Spleen (tissue), 13 donors: ENCODE results near the gene GFAP. TPM values are rescaled to one million over a fixed set of nuclear protein-coding genes. Genes with fewer than 3 reads are reported as not detected.
A peak's percentile ranks its signal among the peaks of the same experiment; 100 is the strongest.

ENCODE experiments used
- DNase-seq: peaks from one replicate; pipeline ENCODE4 v3.0.0-alpha.2; 2020
- H3K27ac ChIP-seq, 8 donors: fragments of 200-600 bp; sonication (generic) in 7 of 8; 1 replicate in 4 of 8; 2 replicates in 4 of 8; pipeline versions ENCODE4 v1.5.0 to v1.8.0; 2016 to 2021; ENCODE audit warnings: inconsistent platforms in 4 of 8, mild to moderate bottlenecking in 4 of 8, moderate library complexity in 1 of 8
- H3K27me3 ChIP-seq, 7 donors: fragments of 200-600 bp; sonication (generic) in 6 of 7; replicated peaks in 1 of 7; 1 replicate in 4 of 7; 2 replicates in 3 of 7; pipeline versions ENCODE4 v1.5.0 to v1.8.0; 2016 to 2021; ENCODE audit warnings: inconsistent platforms in 3 of 7, mild to moderate bottlenecking in 1 of 7
- H3K36me3 ChIP-seq, 6 donors: fragments of 200-600 bp; sonication (generic) in 5 of 6; 1 replicate in 4 of 6; 2 replicates in 2 of 6; pipeline versions ENCODE4 v1.5.0 to v1.8.0; 2016 to 2021; ENCODE audit warnings: inconsistent platforms in 2 of 6
- H3K4me1 ChIP-seq, 6 donors: fragments of 200-600 bp; sonication (generic) in 5 of 6; 1 replicate in 3 of 6; 2 replicates in 3 of 6; pipeline versions ENCODE4 v1.5.0 to v1.8.0; 2016 to 2021; ENCODE audit warnings: inconsistent platforms in 3 of 6
- H3K4me3 ChIP-seq, 8 donors: fragments of 200-600 bp; sonication (generic) in 7 of 8; 1 replicate in 4 of 8; 2 replicates in 4 of 8; pipeline versions ENCODE4 v1.5.0 to v1.8.0; 2016 to 2021; ENCODE audit warnings: inconsistent platforms in 4 of 8, mild to moderate bottlenecking in 4 of 8, moderate library complexity in 2 of 8
- H3K9me3 ChIP-seq, 8 donors: fragments of 200-600 bp; sonication (generic) in 7 of 8; 1 replicate in 4 of 8; 2 replicates in 4 of 8; pipeline versions ENCODE4 v1.5.0 to v1.8.0; 2016 to 2021; ENCODE audit warnings: inconsistent platforms in 4 of 8
- POLR2A ChIP-seq, 3 donors: fragments of 450-650 bp; IDR thresholded peaks; one replicate each; pipeline ENCODE4 v1.5.1; 2017; ENCODE audit warnings: antibody characterized with exemption in 3 of 3, mild to moderate bottlenecking in 1 of 3
- POLR2AphosphoS5 ChIP-seq, 3 donors: sonication (generic); formaldehyde crosslinking; IDR thresholded peaks; one replicate each; pipeline ENCODE4 v1.5.1; 2017; ENCODE audit warnings: antibody characterized with exemption in 3 of 3
- WGBS, 5 donors: extraction: QIAGEN DNeasy Blood & Tissue Kit in 3 of 5; methylation state at CpG; one replicate each; pipeline versions ENCODE4 v1.1.5 to v1.1.7; 2013 to 2018; 5-methylcytosine and 5-hydroxymethylcytosine counted together
- intact Hi-C: fragments of 100-400 bp; cut with DNase I; formaldehyde crosslinking; loops from one replicate; pipeline ENCODE4 v1.15.0; 2023; ENCODE audit warnings: low total_unique reads
- long read RNA-seq, 2 donors: transcript quantifications; one replicate each; lab custom pipeline, GENCODE V29; 2026
- polyA plus RNA-seq, 3 donors: library from polyadenylated mRNA; stranded (reverse); fragments of 200-250 nt; gene quantifications; one replicate each; pipeline ENCODE4 v1.2.1, GENCODE V29; 2013
- total RNA-seq, 7 donors: library from RNA; depleted of rRNA in 3 of 7; stranded (reverse); fragments of >200 nt in 3 of 7; fragmentation: NEBNext Ultra II Directional in 4 of 7; extraction: Animal tissue kit (Norgen Biotek cat#: 25700) in 4 of 7; gene quantifications; one replicate each; pipeline versions ENCODE4 v1.1.0 to v1.2.1, GENCODE V29; 2016 to 2021
- TF ChIP-seq, protein P1 (sequence below), 11 experiments: fragments of 200-600 bp in 7 of 11; fragments of 450-650 bp in 4 of 11; sonication (generic) in 4 of 11; IDR thresholded peaks in 8 of 11; conservative IDR thresholded peaks in 3 of 11; 1 replicate in 7 of 11; 2 replicates in 4 of 11; pipeline versions ENCODE4 v1.4.0 to v1.8.0; 2016 to 2021; ENCODE audit warnings: antibody characterized with exemption in 11 of 11, inconsistent platforms in 4 of 11, mild to moderate bottlenecking in 1 of 11
- donor health status: healthy with polysubstance abuse.
- donor health status: DM: no; HTN: no; CAD: no; lungs with moderate emphysema.
- donor health status: DM: no; HTN: no; CAD: no.
- donor health status: Bipolar disorder and iron deficiency.
- donor health status: healthy.
- donor health status: DM: no; HTN: no; CAD: no.
- donor health status: DM: yes; HTN: yes; CAD: no.

Gene GFAP
- total RNA-seq (1 to 10 TPM in 1 of 7 donors, under 1 TPM in 2, not detected in 4; 0.41 to 1.7 (median 0.54) TPM), polyA plus RNA-seq (under 1 TPM in 2 of 3 donors, not detected in 1; 0.32 to 0.61 TPM)
- long read RNA-seq, donor 1 = 0 reads
- long read RNA-seq, donor 2 = 0 reads

DNA sequence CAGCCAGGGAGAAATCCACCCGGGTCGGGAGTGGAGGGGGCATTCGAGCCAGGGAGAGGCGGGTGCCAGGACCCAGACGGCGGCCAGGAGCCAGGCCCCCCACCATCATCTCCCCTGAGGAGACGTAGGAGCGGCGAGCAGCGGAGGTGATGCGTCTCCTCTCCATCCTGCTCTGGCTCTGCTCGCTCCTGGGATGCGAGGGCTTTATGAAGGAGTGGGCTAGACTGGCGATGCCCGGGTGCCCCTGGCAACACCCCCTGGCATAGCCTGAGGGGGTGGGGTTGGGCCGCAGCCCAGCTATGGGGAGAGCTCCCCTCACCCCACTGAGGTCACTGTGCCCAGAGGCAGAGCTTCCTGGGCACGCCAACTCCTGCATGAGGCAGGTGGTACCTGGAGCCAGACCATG, at the start of gene GFAP:
GFAP (minus strand) TSS at position 180 of the 406 bp plus-strand sequence; CDS start at position 166, 14 bp downstream.
- no peaks in the 10 kb centered on the region for H3K36me3 ChIP-seq
- H3K27me3 ChIP-seq = peaks cover 0 to 53% (median 10%) of the 10 kb centered on the region in 7 donors
- H3K4me1 ChIP-seq = peaks cover 0 to 52% (median 23%) of the 10 kb centered on the region in 6 donors
- TF ChIP-seq, protein P1, sequence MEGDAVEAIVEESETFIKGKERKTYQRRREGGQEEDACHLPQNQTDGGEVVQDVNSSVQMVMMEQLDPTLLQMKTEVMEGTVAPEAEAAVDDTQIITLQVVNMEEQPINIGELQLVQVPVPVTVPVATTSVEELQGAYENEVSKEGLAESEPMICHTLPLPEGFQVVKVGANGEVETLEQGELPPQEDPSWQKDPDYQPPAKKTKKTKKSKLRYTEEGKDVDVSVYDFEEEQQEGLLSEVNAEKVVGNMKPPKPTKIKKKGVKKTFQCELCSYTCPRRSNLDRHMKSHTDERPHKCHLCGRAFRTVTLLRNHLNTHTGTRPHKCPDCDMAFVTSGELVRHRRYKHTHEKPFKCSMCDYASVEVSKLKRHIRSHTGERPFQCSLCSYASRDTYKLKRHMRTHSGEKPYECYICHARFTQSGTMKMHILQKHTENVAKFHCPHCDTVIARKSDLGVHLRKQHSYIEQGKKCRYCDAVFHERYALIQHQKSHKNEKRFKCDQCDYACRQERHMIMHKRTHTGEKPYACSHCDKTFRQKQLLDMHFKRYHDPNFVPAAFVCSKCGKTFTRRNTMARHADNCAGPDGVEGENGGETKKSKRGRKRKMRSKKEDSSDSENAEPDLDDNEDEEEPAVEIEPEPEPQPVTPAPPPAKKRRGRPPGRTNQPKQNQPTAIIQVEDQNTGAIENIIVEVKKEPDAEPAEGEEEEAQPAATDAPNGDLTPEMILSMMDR (IDR thresholded peaks at IDR 0.05 in 8 of 11, conservative IDR thresholded peaks at IDR 0.05 in 3 of 11) = no peak
- no peak for TF ChIP-seq POLR2A (IDR thresholded peaks at IDR 0.05)
- no peak for TF ChIP-seq POLR2AphosphoS5 (IDR thresholded peaks at IDR 0.05)
- DNase-seq = peak; percentile 59
- 77 to 95% (median 89%) methylated on average over 16 to 17 of the region's 17 CpGs for WGBS, 5 donors
- no peaks in the 10 kb centered on the region for H3K9me3 ChIP-seq
- intact Hi-C loops = no loop called here
- H3K27ac ChIP-seq = peak within 1 kb of the TSS in 5 of 8 donors; percentile 43 to 68 (median 54)
- H3K4me3 ChIP-seq = no peak within 1 kb of the TSS

DNA sequence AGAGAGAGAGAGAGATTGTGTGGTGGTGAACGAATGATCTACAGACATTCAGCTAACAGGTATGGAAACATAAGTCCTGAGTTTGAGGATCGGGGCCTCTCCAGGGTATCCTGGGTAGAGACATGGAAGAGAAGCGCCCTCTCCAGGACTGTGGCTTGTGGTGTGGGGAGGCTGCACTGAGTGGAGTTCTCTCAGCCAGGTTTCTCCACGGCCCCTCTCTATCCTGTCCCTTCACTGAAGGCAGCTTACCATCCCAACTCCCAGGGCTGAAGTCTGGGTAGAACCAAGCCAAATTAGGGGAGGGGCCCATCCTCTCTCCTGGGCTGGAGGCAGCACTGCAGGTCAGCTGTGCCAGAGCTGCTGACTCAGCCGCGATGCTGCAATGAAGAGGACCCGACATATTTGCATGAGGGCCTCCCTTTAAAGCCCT, 46.6 kb upstream of the GFAP start:
- Histone ChIP-seq H3K4me1 (peaks cover 2 to 33% (median 15%) of the 10 kb centered on the region in 6 donors), H3K27me3 (peaks cover 4 to 96% (median 53%) of the 10 kb centered on the region in 7 donors), H3K27ac (no peak overlapping the region), H3K36me3 (no peaks in the 10 kb centered on the region), H3K4me3 (no peak overlapping the region), H3K9me3 (no peaks in the 10 kb centered on the region)
- intact Hi-C loops = no loop called here
- no peak for DNase-seq
- TF ChIP-seq POLR2AphosphoS5 (IDR thresholded peaks at IDR 0.05) (no peak), POLR2A (IDR thresholded peaks at IDR 0.05) (no peak)
- TF ChIP-seq, protein P1 (IDR thresholded peaks at IDR 0.05 in 8 of 11, conservative IDR thresholded peaks at IDR 0.05 in 3 of 11) = no peak
- 69 to 77% (median 75%) methylated on average over 7 of the region's 7 CpGs for WGBS, 5 donors

DNA sequence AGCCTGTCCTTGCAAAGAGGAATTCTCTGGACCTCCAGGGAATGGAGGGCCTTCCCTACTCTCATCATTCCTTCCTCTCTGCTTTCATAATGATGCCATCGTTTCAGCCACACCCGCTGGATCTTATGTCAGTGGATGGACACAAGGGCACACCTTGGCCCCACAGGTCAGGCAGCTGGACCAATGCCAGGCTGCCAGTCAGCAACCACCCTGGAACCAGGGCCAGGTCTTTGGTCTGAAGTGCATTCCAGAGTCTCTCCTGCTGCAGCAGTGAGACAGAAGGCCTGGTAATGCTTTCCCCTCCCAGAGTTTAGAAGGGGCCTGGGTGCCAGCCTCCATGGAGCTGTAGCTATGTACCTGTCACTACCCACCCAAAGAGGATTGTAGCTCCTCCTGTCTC, 45.4 kb upstream of the GFAP start:
- TF ChIP-seq, protein P1 (IDR thresholded peaks at IDR 0.05 in 8 of 11, conservative IDR thresholded peaks at IDR 0.05 in 3 of 11) = no peak
- TF ChIP-seq POLR2A (IDR thresholded peaks at IDR 0.05) = no peak
- TF ChIP-seq POLR2AphosphoS5 (IDR thresholded peaks at IDR 0.05) = no peak
- Histone ChIP-seq H3K9me3 (no peaks in the 10 kb centered on the region), H3K27ac (no peak overlapping the region), H3K36me3 (no peaks in the 10 kb centered on the region), H3K4me3 (no peak overlapping the region), H3K27me3 (peaks cover 0 to 96% (median 40%) of the 10 kb centered on the region in 7 donors), H3K4me1 (peaks cover 0 to 21% (median 10%) of the 10 kb centered on the region in 6 donors)
- intact Hi-C loops = no loop called here
- no peak for DNase-seq
- WGBS, 5 donors = 63 to 83% (median 78%) methylated on average over 2 of the region's 2 CpGs

DNA sequence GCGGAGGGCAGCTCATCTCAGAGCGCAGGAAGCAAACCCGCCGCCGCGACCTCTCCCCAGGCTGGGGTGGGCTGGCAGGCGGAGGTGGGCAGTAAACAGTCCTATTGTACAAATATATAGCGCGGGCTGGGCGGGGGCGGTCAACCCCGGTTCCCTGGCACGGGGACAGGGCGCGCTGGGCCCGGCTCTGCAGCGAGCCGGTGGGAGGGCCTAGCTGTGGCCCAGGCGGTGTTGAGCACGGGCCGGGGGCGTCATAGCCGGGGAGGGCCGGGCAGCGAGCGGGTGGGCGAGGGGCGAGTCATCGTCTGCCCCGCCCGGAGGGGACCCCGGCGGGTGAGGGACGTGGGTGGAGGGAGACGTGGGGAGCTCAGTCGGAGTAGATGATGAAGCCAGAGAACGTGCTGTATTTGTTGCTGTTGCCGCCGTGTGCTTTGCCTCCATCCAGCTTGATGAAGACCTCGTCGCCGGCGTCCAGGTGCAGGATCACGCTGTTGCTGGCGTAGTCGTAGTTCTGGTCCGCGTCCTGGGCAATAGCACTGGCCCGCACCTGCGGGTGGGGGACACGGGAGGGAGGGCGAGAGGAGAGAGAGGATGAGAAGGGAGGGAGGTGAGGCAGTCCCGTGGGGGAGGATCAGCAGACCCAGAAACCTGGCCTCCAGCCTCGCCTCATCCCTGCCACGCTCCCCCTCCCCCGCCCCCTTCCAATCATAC, 44.7 kb upstream of the GFAP start:
- WGBS, 5 donors = 9 to 23% (median 12%) methylated on average over 16 to 56 of the region's 56 CpGs
- H3K27me3 ChIP-seq = peaks cover 0 to 94% (median 35%) of the 10 kb centered on the region in 7 donors
- H3K36me3 ChIP-seq = no peaks in the 10 kb centered on the region

More for the DNA sequence above, 44.7 kb upstream of the GFAP start:
- Histone ChIP-seq H3K4me1 (peaks cover 0 to 14% (median 10%) of the 10 kb centered on the region in 6 donors), H3K4me3 (peak overlapping the region in 2 of 8 donors; percentile 14 to 27), H3K9me3 (no peaks in the 10 kb centered on the region), H3K27ac (no peak overlapping the region)
- no peak for DNase-seq
- TF ChIP-seq POLR2A (IDR thresholded peaks at IDR 0.05) = no peak
- TF ChIP-seq POLR2AphosphoS5 (IDR thresholded peaks at IDR 0.05) = no peak
- TF ChIP-seq, protein P1 (IDR thresholded peaks at IDR 0.05 in 8 of 11, conservative IDR thresholded peaks at IDR 0.05 in 3 of 11) = no peak
- intact Hi-C loops = no loop called here
